Measurements from ENCODE around the gene SLC16A5. TPM values are rescaled to one million over a fixed set of nuclear protein-coding genes. Genes with fewer than 3 reads are reported as not detected.
"Not testable (repeated sequence)": the region's sequence is repeated elsewhere in the genome, so short reads cannot be mapped to it uniquely, and the experiment has no call there.

SLC16A5 gene
- polyA plus RNA-seq, 1 donor = 6.9 TPM

- no peak for DNase-seq (ENCODE audit: low read depth)
Observed at GRCh38 chr17:75064040-75064439, 23.7 kb upstream of the SLC16A5 start.

DNA sequence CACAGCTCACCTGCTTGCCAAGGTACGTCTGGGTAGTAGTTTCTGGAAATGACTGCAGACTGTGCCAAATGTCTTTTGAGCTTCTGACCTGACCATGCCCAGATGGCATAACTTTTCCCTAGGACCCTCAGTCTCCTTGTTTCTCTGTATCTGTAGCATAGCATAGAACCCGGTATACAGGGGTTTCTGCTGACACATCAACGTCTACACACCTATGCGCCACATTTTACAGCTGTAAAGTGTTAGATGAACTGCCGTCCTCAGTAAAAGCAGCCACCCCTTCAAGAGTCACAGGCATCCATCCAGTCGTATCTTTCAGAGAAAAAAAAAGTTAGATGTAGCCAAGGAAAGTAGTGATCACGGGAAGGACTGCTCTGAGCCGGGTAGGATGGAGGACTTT lies 23.3 kb upstream of the SLC16A5 start:
- DNase-seq (ENCODE audit: low read depth) = no peak

- DNase-seq (ENCODE audit: low read depth) = no peak
Observed at GRCh38 chr17:75064867-75065561, 22.7 kb upstream of the SLC16A5 start.

DNA sequence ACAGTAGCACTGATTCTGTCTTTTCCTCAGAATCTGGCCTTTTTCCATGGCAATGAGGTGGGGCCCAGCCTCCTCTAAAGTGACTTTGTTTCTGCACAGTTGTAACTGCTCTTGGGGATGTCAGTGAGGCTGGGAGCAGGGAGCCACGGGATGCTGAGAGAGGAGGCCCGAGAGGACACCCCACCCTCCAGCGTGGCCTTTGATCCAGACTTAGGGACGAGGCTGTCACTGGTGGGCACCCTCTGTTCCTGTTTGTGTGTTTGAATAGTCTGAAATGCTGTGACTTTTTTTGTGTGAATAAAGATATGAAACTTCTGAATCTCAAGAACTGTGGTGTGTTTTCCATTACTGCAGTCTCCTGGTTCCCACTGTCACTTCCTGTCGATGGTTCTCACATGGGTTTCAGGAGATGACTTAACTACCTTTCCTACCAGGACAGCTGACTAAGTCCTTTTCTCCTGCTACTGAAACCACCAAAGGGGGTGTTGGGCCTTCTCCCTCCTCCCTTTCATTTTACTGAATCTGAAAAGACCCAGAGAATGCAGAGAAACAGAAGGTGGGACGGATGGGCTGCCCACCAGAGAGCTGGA lies 22.1 kb upstream of the SLC16A5 start:
- DNase-seq (ENCODE audit: low read depth) = no peak

GRCh38 chr17:75067856-75068255 lies 19.9 kb upstream of the SLC16A5 start:
- DNase-seq (ENCODE audit: low read depth) = no peak

DNA sequence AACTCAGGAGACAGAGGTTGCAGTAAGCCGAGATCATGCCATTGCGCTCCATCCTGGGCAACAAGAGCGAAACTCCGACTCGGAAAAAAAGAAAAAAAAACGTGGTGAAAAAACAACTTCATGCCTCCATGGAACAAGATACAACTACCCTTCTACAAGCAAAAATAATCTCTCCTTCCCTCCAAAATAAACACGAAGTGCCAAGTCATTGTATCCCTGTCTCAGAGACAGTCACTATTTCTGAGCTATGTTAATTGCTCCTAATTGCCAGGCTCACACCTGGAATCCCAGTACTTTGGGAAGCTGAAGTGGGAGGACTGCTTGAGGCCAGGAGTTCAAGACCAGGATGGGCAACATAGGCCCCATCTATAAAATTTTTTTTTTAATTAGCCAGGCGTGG lies 19.0 kb upstream of the SLC16A5 start:
- no peak for DNase-seq (ENCODE audit: low read depth)

DNA sequence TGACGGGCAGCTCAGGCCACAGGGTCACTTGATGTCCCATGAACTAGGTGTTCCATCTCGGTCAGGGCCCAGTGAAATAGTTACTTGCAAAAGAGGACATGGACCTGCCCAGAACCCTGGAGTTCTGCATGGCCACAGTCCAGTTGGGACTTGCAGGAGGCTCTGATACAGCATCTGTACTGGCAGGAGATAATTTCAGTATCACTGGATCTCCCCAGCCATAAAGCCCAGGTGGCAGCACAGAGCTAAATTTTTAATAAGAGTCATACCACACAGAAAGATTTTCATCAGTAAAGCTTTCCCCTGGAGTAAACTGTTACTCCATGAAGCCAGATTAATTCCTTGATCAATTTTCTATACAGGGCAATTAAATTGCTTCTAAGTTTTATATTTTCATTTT lies 18.0 kb upstream of the SLC16A5 start:
- DNase-seq (ENCODE audit: low read depth) = no peak

GRCh38 chr17:75071478-75072271 lies 16.1 kb upstream of the SLC16A5 start:
- not testable (repeated sequence) for DNase-seq (ENCODE audit: low read depth)

DNA sequence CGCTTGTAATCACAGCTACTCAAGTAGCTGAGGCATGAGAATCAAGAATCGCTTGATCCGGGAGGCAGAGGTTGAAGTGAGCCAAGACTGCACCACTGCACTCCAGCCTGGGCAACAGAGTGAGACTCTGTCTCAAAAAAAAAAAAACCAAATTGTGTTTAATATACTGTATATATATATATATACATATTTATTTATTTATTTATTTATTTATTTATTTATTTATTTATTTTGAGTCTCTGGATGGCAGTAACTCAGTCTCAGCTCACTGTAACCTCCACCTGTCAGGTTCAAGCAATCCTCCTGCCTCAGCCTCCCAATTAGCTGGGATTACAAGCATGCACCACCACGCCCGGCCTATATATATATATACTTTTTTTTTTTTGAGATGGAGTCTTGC lies 14.8 kb upstream of the SLC16A5 start:
- DNase-seq (ENCODE audit: low read depth) = not testable (repeated sequence)

- peak; percentile 40 for DNase-seq (ENCODE audit: low read depth)
Observed at GRCh38 chr17:75073618-75074047, 14.1 kb upstream of the SLC16A5 start.

GRCh38 chr17:75074532-75074931 lies 13.2 kb upstream of the SLC16A5 start:
- peak; percentile 59 for DNase-seq (ENCODE audit: low read depth)

DNA sequence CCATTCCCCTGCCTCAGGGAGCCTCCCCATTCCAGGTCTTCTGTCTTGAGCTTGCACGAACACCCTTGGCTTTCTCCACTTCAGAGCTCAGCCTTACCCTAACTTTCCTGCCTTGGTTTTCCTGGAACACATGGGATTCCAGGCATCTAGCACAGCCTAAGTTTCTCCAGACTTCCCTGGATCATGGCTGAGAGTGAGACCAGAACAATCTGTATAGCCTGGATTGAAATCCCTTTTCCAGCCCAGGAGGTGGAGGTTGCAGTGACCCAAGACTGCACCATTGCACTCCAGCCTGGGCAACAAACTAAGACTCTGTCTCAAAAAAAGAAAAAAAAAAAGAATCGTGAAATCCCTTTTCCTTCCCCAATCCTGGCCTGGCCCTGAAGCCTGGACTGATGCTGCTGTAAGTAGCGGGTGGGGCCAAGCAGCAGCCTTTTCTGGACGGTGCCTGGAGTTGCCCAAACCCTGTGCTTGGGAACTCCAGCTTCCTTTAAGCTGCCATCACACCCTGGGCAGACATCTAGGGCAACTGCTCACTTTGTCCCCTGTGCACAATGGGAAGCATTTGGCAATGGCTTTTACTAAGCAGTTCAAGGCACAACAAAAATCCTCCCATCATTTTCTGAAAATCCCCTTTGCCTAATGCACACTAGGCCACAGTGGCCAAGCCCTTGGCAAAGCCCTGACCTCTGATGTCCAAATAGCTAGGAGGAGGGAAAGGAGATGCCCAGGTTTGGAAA lies 12.0 kb upstream of the SLC16A5 start:
- no peak for DNase-seq (ENCODE audit: low read depth)

GRCh38 chr17:75077072-75077495 lies 10.7 kb upstream of the SLC16A5 start:
- no peak for DNase-seq (ENCODE audit: low read depth)

- DNase-seq (ENCODE audit: low read depth) = no peak
Observed at GRCh38 chr17:75077496-75078283, 10.1 kb upstream of the SLC16A5 start.

DNA sequence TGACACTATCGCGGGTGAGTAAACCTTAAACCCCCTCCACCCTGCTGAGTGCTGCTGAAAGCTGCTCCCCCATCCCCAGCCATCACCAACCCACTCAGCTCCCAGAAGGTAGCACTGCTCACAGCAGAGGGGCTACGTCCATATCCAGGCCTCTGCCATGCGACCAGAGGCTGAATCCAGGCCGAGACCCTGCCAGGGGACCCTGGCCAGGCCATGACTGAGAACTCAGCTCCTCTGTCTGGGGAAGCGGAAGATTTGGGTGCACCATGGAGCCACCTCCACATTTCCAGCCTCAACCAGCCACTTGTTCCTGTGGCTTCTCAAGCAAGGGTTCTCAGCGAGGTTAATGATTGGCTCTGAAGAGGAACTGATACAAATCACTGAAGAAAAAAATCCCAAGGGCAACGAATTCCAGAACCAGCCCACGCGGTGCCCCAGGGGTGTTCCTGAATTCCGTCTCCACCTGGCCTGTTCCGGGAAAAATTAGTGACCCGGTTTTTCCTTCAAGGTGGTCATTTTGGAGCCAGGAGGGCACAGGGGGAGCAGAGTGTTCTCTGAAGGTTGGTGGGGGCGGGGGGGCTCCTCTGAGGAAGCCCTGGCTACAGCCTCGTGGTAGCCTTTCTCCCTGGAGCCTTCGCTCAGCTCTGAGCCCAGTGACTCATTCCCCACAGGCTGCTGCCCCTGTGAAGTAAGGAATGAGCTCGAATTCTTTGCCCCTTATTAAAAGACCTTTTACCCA lies 9.3 kb upstream of the SLC16A5 start:
- no peak for DNase-seq (ENCODE audit: low read depth)

DNA sequence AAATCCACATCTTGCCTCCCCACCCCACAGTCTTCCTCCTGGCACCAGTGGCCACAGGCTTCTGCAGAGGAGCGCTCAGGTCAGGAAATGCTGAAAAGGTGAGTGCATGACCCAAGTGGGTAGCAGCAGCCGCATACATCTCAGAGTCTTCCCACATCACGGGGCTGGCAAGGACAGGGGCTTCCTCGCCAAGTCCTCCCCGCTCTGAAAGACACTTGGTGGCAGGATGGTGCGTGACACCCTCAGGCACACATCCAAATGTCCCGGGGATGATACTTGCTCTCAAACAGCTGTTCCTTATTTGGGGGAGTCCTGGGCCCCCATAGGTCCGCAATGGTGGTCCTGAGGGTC lies 8.8 kb upstream of the SLC16A5 start:
- no peak for DNase-seq (ENCODE audit: low read depth)

GRCh38 chr17:75081611-75082540 lies 5.9 kb upstream of the SLC16A5 start:
- DNase-seq (ENCODE audit: low read depth) = no peak

GRCh38 chr17:75082683-75083082 lies 5.1 kb upstream of the SLC16A5 start:
- no peak for DNase-seq (ENCODE audit: low read depth)

DNA sequence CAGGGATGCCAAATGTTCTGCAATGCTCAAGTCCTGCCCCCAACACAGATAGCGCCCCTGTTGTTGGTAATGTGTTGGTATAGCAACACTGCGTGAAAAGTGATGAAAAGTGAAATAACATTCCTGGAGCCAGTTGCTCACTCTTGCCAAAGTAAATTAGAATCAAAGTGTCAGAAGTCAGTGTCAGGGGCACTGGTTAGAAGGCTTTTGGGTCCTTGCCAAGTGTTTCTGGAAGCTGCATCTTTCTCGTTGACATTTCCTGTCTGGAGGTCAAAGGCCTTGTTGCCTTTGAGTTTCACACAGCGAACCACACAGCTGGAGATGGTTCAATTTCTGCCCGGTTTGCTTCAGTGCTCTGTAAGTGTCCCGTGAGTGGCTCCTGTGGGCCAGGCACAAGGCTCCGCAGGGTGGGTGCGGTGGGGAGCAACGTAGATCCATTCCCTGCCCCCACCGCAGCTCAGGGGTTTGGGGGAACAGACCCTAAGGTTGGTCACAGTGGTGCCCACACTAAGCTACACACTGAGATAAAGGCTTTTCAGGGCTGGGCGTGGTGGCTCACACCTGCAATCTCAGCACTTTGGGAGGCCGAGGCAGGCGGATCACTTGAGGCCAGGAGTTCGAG lies 3.6 kb upstream of the SLC16A5 start:
- no peak for DNase-seq (ENCODE audit: low read depth)
